IPS-18c (cell line): ENCODE data around the gene CCDC3.
"Not testable (repeated sequence)": the region's sequence is repeated elsewhere in the genome, so short reads cannot be mapped to it uniquely, and the experiment has no call there.

ENCODE experiments used
- H3K4me3 ChIP-seq: 2 replicates; pipeline ENCODE4 v1.7.0; 2013; ENCODE audit warnings: low read depth, mild to moderate bottlenecking, low read length, moderate library complexity; ENCODE audit not compliant: insufficient read depth
- H3K9me3 ChIP-seq: one replicate; pipeline ENCODE4 v1.6.1; 2013; ENCODE audit warnings: mild to moderate bottlenecking, low read length, moderate library complexity; ENCODE audit not compliant: control insufficient read depth, insufficient read depth

Gene CCDC3

GRCh38 chr10:13016426-13016825, 14.9 kb upstream of the CCDC3 start:
- Histone ChIP-seq H3K4me3 (no peak overlapping the region), H3K9me3 (no peaks in the 10 kb centered on the region)

GRCh38 chr10:13006037-13006436, 4.5 kb upstream of the CCDC3 start:
- Histone ChIP-seq H3K9me3 (no peaks in the 10 kb centered on the region), H3K4me3 (no peak overlapping the region)

- Histone ChIP-seq H3K4me3 (no peak overlapping the region), H3K9me3 (no peaks in the 10 kb centered on the region)
These were observed 2.2 kb upstream of the CCDC3 start for GRCh38 chr10:13003759-13004158.

- Histone ChIP-seq H3K9me3 (no peaks in the 10 kb centered on the region), H3K4me3 (no peak overlapping the region)
These were observed 1.5 kb upstream of the CCDC3 start for GRCh38 chr10:13003004-13003403.

DNA sequence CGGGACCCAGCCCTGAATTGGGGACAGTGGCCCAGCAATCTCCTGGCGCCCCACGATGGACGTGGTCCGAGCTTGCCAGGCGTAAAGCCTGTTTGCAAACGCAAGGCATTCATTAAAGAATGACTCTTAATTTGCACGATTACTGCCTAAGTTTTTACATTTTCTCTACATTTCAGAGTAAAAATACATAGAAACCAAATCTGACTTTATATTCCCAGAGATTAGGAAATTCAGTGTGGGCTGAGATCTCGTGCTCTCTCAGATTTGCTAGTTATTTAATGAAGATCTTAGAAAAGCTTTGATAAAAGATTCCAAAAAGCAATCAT, 337 bp upstream of the CCDC3 start:
- H3K9me3 ChIP-seq, result no peaks in the 10 kb centered on the region
- H3K4me3 ChIP-seq, result peak overlapping the region; percentile 54

- Histone ChIP-seq H3K9me3 (no peaks in the 10 kb centered on the region), H3K4me3 (no peak overlapping the region)
These were observed 1.1 kb downstream of the CCDC3 start for GRCh38 chr10:13000431-13000830.

GRCh38 chr10:12999849-13000248, 1.7 kb downstream of the CCDC3 start:
- no peaks in the 10 kb centered on the region for H3K9me3 ChIP-seq
- no peak overlapping the region for H3K4me3 ChIP-seq

DNA sequence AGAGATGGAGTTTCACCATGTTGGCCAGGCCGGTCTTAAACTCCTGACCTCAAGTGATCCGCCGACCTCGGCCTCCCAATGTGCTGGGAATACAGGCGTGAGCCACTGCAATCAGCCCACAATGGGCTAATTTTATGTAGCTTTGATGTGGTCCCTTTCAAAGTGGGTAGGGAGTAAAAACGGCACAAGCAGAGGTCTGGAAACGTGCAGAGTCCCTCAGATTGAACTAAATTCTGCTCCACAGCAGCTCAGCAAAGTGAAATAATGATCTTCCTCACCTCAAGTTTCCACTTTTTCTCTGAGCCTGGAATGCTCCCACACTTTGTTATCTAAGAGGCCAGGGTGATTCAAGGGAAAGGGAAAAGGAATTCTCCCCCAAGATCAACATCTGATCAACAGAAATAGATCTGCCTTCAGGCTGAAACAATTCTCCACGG, 6.1 kb downstream of the CCDC3 start:
- no peak overlapping the region for H3K4me3 ChIP-seq
- H3K9me3 ChIP-seq, result no peaks in the 10 kb centered on the region

- Histone ChIP-seq H3K9me3 (no peaks in the 10 kb centered on the region), H3K4me3 (no peak overlapping the region)
These were observed 7.9 kb downstream of the CCDC3 start for GRCh38 chr10:12993595-12993994.

DNA sequence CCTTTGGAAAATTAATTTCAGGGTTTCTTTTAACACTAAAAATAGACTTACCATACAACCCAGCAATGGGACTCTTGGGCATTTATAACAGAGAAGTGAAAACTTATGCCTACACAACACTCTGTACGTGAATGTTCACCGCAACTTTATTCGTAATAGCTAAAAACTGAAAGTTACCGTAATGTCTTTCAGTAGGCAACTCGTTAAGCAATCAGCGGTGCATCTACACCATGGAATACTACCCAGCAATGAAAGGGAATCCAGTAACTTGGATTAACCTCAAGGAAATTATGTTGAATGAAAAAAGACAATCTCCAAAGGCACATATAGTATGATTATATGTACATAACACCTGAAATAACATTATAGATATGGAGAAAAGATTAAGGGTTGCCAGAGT, 16.2 kb downstream of the CCDC3 start:
- H3K4me3 ChIP-seq, result no peak overlapping the region
- no peaks in the 10 kb centered on the region for H3K9me3 ChIP-seq

- Histone ChIP-seq H3K9me3 (no peaks in the 10 kb centered on the region), H3K4me3 (no peak overlapping the region)
These were observed 17.3 kb downstream of the CCDC3 start for GRCh38 chr10:12984165-12984747.

- not testable (repeated sequence) for H3K9me3 ChIP-seq, H3K4me3 ChIP-seq
These were observed 17.9 kb downstream of the CCDC3 start for GRCh38 chr10:12983568-12983967.

DNA sequence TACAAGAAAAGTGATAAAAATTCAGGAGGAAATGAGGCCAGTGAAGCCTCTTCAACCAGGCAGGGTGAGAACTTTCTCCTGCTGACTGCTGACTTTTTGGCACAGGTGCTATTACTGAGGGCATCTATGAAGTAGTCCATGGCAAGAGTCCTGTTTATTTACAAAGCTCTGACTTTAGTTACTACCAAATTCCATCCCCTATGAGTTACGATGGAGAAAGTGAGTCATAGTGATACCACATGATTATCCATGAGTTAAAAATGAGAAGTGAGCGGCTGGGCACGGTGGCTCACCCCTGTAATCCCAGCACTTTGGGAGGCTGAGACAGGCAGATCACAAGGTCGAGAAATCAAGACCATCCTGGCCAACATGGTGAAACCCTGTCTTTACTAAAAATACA, 19.9 kb downstream of the CCDC3 start:
- no peak overlapping the region for H3K4me3 ChIP-seq

GRCh38 chr10:12980713-12981306, 20.7 kb downstream of the CCDC3 start:
- Histone ChIP-seq H3K9me3 (no peaks in the 10 kb centered on the region), H3K4me3 (no peak overlapping the region)

More for the DNA sequence above, 19.9 kb downstream of the CCDC3 start:
- no peaks in the 10 kb centered on the region for H3K9me3 ChIP-seq

DNA sequence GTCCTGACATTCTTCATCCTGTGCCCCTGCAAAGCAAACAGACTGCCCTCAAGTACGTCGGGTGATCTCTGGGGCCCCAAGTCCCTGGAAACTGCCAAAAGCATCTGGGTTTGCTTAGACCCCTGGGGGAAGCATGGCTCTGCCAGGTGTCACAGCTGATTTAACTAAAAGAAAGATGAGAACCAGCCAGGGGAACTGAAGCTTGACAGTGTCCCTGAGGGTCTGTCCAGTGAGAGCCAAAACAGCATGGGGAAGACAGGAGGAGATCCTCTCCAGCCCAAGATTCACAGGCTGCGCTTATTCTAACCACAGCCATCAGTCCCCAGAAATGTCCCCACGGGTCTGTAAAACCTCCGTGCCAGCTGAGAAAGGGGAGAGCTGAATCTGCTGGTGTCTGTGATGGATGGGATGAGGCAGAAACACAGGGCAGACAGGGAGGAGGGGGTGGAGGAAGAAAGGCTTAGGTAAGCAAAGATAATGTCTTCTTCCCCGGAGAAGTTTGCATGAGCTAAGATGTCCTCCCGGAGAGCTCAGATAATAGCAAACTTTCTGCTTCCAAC, 21.3 kb downstream of the CCDC3 start:
- Histone ChIP-seq H3K9me3 (no peaks in the 10 kb centered on the region), H3K4me3 (no peak overlapping the region)

DNA sequence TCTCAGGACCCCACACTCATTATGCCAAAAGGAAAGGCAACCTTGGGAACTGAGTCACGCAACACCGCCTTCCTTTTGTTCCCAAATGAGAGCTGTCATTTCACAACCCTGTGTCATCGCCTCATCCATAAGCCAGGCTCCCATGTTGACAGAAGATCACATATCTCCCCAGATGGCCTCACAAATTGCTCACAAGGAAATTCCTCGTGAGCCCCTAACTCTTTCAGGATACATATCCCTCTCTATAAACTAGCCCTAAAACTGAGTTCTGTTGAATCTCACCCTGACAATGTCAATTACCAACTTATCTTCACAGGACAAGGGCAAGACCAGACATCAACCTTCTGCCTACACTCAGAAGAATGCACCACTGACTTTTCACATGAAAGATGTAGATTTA, 22.6 kb downstream of the CCDC3 start:
- Histone ChIP-seq H3K4me3 (no peak overlapping the region), H3K9me3 (peaks cover 2% of the 10 kb centered on the region)

- Histone ChIP-seq H3K4me3 (no peak overlapping the region), H3K9me3 (peaks cover 2% of the 10 kb centered on the region)
These were observed 25.6 kb downstream of the CCDC3 start for GRCh38 chr10:12975906-12976305.

GRCh38 chr10:12975266-12975665, 26.2 kb downstream of the CCDC3 start:
- Histone ChIP-seq H3K9me3 (peaks cover 2% of the 10 kb centered on the region), H3K4me3 (no peak overlapping the region)
